HG03571 (cell line): Measurements from ENCODE around the gene HIVEP2.

Experiments used
- ATAC-seq: cut with Tn5 transposase; IDR thresholded peaks from one replicate; pipeline ENCODE4 v1.9.1; 2021; ENCODE audit not compliant: unreplicated experiment

Gene HIVEP2

GRCh38 chr6:142896732-142897131, 48.2 kb downstream of the HIVEP2 start:
- ATAC-seq = no peak

GRCh38 chr6:142893088-142893487, 51.9 kb downstream of the HIVEP2 start:
- no peak for ATAC-seq

DNA sequence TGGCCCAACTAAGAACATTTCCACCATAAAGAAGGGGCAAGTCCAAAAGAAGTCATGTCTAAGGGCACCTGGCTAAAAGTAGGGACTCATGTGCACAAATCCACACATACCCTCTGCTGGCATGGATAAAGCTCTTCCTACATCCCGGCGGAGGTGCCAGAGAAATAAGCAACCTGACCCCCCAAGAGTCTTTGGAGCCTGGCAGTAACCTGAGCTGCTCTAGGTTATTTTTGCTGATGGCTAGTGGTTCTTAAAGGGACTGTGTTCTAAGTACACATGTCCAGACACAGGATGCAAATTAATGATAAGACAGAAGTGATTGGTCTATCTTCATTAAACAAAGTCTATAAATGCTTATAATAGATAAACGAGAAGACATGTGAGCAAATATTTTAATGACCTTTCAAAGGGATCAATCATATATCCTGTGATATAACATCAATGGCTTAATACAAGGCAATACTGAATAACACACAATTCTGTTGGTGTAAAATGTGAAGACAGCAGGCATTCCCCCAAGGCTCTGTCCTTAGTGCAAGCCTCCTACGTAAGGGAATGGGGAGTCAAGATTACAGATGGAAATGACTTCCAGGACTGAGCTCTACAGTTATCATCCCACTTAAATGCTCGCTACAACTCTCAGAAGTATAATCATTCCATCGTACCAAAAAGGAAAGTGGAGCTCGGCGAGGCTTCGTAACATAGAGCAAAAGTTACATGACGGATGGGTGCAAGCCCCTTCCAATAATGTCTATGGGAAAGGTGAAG, 52.5 kb downstream of the HIVEP2 start:
- ATAC-seq = no peak

DNA sequence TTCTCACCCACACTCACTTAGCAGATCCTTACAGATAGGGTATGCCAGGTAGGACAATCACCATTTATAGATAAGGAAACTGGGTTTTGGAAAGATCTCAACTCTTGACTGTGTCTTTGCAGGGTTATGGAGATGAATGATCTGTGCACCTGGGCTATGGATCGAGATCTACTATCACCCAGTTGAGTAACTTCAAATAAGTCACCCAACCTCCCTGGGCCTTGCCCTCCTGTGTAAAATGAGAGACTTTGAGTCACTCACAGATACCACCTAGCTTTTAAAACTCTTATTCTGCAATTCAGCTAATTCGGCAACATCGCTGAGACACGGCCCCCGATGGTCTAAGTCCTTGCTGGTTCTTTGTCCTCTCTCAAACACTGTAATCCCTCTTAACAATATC, 53.5 kb downstream of the HIVEP2 start:
- no peak for ATAC-seq

- ATAC-seq = no peak
Measured at GRCh38 chr6:142888456-142888855, 56.5 kb downstream of the HIVEP2 start.

DNA sequence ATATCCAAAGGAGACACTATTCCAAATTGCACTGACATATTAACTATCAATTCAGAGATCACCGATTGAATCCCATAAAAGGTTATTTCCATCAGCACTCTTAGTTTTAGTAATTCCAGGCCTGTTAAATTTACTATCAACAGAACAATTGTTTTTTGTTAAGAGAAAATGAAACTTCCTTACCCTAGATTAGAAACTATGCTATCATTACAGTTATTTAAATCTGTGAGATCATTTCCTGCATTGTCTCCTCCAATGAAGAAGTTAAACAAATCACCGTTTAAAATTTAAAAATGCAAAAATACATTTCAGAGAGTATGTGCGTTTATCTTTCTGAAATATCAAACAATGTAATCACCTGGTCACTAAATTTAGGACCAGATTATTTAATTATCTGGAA, 57.5 kb downstream of the HIVEP2 start:
- no peak for ATAC-seq

DNA sequence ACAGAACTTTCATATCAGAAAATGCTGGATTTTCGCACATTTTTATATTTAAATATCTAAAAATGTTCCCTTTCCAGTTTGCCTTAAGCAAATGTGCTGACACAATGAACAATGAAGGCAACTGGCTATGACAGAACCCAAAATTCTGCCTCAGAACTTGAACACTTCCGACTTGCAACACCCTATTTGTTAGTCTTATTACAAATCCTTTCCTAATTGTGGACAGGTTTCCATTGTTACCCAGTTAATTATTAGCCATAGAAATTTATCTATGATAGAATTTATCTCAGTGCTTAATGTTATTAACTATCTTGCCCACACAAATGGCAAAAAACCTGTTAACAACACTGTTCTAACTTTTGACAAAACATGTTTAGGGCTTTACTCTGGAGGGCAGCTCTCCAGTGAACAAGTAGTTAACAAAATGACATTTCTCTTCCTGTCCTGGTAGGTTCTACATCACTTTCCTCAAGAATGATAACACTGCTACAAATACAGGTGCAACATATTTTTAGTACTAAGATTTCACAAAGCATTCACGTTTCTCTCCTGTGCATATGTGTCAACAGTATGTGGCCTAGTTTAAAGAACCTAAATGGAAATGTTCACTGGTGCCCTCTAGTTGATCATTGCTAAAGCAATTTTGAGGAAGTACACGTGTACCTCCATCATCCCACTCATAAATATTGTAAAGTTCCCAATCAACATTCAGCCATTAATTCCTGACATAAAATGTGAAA, 58.4 kb downstream of the HIVEP2 start:
- ATAC-seq = peak; percentile 68

- peak; percentile 58 for ATAC-seq
Measured at GRCh38 chr6:142885182-142885867, 59.7 kb downstream of the HIVEP2 start.

GRCh38 chr6:142884214-142885035, 60.6 kb downstream of the HIVEP2 start:
- ATAC-seq = no peak

DNA sequence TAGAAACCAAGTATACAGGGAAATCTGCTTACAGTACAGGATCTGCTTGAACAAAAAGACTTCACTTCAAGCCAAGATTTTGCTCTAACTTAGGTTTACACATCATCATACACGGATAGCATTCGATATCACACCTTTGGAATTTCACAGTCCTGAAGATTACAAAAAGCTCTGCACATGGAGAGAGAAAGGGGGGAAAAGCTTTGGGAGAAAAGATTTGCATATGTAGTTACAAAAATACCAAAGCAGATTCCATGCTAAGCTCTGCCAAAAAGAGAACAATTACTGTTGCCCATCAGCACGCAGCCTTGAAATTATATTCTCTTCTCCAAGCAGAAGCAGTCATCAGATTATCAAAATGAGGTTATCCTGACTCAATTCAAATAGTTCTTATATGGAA, 62.0 kb downstream of the HIVEP2 start:
- ATAC-seq = no peak

GRCh38 chr6:142881761-142882160, 63.2 kb downstream of the HIVEP2 start:
- no peak for ATAC-seq

DNA sequence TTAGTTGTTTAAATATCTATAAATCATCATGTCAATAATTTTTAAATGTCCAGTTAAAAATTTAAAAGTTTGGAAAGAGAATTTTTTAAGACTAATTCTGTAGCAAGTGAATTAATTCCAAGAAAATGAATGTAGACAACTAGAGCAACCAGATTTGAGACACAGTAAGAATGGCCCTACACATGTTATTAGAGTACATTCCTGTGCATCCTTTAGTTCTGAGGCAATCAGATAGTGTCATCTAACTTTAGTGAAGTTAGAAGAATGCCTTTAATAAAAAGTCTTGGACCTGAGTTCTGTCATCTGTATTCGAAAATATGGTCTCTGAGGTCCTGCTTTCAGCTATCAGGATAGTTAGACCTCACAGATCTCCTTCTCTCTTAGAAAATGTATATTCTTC, 63.7 kb downstream of the HIVEP2 start:
- no peak for ATAC-seq

DNA sequence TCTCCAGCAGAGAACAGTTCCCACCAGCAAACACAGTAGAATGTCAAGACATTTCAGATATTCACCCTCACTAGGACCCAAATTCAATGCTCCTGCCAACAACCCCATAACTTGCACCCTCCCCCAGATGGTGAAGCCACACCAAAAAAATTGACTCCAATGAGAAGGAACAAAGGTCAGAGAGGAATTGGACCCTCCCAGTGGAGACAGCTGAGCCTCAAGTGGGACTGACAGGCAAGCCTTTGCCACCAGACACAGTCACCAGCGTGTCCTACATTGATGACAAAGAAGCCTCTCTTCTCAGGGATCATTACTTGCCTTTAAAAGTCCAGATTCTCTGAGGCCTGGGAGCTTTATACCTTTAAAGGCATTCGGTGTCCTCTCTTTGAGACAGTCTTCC, 64.8 kb downstream of the HIVEP2 start:
- ATAC-seq = no peak

GRCh38 chr6:142879527-142879926, 65.4 kb downstream of the HIVEP2 start:
- ATAC-seq = no peak

- no peak for ATAC-seq
Measured at GRCh38 chr6:142879076-142879475, 65.9 kb downstream of the HIVEP2 start.

DNA sequence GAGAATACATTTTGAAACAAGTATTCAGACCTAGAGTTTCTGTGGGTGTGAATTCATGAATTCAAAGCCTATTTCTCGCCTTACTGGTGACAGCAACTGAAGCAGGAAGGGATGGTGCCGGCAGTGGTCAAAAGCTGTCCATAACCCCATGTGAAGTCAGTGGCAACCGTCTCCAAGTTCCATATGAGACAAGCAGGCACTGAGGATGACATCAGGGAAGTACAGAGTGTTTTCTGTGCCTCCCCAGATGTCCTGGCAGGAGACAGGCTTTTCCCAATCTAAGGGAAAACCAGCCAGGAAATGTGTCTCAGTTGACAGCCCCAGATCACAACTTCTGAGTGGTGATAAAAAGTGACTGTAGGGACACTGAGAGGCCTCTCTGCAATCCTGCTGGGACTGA, 66.6 kb downstream of the HIVEP2 start:
- peak; percentile 33 for ATAC-seq

GRCh38 chr6:142874676-142875075, 70.3 kb downstream of the HIVEP2 start:
- ATAC-seq = no peak

DNA sequence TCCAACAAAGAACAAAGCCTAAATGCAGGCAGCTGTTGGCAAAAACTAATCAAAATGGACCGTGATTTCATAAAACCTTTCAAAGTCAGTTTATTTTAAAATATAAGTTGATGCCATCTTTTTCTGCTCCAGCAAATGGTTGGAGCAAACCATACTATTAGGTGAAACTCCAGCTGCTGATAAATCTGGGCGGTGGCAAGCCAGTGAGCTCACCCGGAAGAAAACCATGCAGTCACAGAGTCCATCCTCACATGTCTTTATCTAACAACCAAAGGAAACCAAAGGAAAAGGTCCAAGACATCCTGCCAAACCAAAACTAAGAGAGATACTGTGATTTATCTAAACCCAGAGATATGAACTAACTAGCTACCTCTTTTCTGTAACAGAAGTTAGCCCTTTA, 72.6 kb downstream of the HIVEP2 start:
- no peak for ATAC-seq

DNA sequence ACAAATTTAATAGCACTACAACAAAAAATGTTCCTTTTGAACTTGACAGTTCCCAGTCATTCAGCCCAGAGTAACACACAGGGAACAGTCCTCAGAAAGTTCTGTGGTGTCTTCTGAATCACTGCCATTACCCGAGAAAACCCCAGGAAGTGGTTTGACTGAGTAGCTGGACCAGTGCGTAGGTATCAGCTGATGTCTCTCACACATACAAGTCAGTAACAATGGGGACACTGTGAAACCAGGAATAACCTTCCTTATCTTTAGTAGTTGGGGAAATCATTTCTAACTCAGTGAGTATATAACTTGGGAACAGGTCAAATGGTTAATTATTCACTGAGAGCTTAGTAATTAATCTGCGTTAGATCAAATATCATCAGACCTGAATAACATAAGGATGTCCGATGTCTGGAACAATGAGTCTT, 73.1 kb downstream of the HIVEP2 start:
- ATAC-seq = peak; percentile 94

DNA sequence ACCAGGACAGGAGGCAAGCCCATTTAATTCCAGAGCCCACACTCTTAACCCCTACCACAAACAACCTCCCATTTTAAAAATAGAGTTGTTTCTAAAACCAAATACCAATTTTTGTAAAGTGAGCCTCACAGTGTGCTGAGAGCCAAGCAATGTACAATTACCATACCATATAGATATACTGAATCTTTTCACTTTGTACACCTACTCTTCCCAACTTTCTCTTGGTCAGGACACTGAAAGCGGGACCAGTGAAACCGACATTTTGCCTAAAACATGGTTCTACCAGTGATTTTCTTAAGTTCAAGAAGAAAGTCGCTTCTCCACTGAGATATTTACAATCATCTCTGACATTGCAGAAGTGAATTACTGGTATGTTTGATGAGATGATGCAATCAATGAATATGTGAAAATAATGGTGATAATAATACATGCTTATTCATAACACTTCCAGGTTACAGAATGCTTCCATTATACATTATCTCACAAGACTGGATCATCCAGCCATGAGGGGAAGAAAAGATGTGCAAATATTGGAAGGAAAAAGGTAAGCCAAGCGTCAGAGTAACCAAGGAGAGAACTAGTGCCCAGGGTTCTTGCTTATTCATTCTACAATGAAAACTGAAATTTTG, 74.1 kb downstream of the HIVEP2 start:
- ATAC-seq = no peak

DNA sequence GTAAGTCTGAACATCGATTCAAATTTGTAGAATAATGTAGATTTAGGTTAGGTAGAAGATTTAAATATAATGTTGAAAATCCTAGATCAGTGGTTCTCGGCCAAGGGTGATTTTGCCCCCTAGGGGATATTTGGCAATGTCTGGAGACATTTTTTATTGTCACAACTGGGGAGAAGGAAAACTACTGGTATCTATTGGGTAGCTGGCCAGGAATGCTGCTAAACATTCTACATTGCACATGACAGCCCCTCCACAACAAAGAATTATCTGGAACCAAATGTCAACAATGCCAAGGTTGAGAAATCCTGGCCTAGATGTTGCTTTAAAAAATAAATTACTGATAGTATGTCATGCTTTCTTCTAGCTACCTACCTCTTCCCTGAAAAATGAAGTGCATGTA, 76.1 kb downstream of the HIVEP2 start:
- no peak for ATAC-seq
